Gastroesophageal sphincter (tissue), 4 donors: ENCODE data around the gene KRT78. TPM values are rescaled to one million over a fixed set of nuclear protein-coding genes. Genes with fewer than 3 reads are reported as not detected.
"Not testable (repeated sequence)": the region's sequence is repeated elsewhere in the genome, so short reads cannot be mapped to it uniquely, and the experiment has no call there.

Source experiments
- ATAC-seq: fragments of 150-250 bp; one replicate; pipeline ENCODE4 v1.9.1; 2016; ENCODE audit warnings: mild to moderate bottlenecking, moderate library complexity
- H3K27ac ChIP-seq, 4 donors: fragments of 200-600 bp; sonication (generic) in 3 of 4; 1 replicate in 3 of 4; 2 replicates in 1 of 4; pipeline ENCODE4 v1.5.1; 2016 to 2019
- H3K27me3 ChIP-seq: fragments of 200-600 bp; sonication (generic); one replicate; pipeline ENCODE4 v1.5.1; 2019
- H3K36me3 ChIP-seq, 2 donors: fragments of 200-600 bp; sonication (generic); one replicate each; pipeline ENCODE4 v1.5.1; 2019; ENCODE audit warnings: control low read depth in 1 of 2
- H3K4me1 ChIP-seq, 3 donors: fragments of 200-600 bp; sonication (generic); 1 replicate in 2 of 3; 2 replicates in 1 of 3; pipeline ENCODE4 v1.5.1; 2016 to 2019; ENCODE audit warnings: control low read depth in 2 of 3
- H3K4me3 ChIP-seq, 2 donors: fragments of 200-600 bp; sonication (generic); one replicate each; pipeline ENCODE4 v1.5.1; 2019; ENCODE audit warnings: mild to moderate bottlenecking in 1 of 2, moderate library complexity in 1 of 2
- H3K9me3 ChIP-seq, 3 donors: fragments of 200-600 bp; sonication (generic); one replicate each; pipeline ENCODE4 v1.5.1; 2017 to 2019; ENCODE audit warnings: control low read depth in 2 of 3
- CTCF ChIP-seq, 4 experiments: fragments of 200-600 bp in 2 of 4; fragments of 450-650 bp in 2 of 4; sonication (generic) in 1 of 4; IDR thresholded peaks; one replicate each; pipeline ENCODE4 v1.5.1; 2017 to 2019; ENCODE audit warnings: antibody characterized with exemption in 4 of 4, mild to moderate bottlenecking in 2 of 4, moderate library complexity in 2 of 4
- EP300 ChIP-seq: sonication (generic); formaldehyde crosslinking; IDR thresholded peaks from one replicate; pipeline ENCODE4 v1.6.1; 2017; ENCODE audit warnings: antibody characterized with exemption, mild to moderate bottlenecking
- POLR2A ChIP-seq, 2 donors: fragments of 450-650 bp; IDR thresholded peaks; one replicate each; pipeline ENCODE4 v1.6.1; 2017; ENCODE audit warnings: antibody characterized with exemption in 2 of 2, mild to moderate bottlenecking in 2 of 2, moderate library complexity in 1 of 2
- POLR2AphosphoS5 ChIP-seq: sonication (generic); formaldehyde crosslinking; IDR thresholded peaks from one replicate; pipeline ENCODE4 v1.6.1; 2017; ENCODE audit warnings: antibody characterized with exemption
- WGBS, 2 donors: methylation state at CpG; one replicate each; pipeline ENCODE4 v1.1.5; 2018; ENCODE audit warnings: low coverage in 1 of 2; 5-methylcytosine and 5-hydroxymethylcytosine counted together
- total RNA-seq, 4 donors: library from RNA; depleted of rRNA; stranded (reverse); fragments of >200 nt; gene quantifications; one replicate each; pipeline ENCODE4 v1.1.0, GENCODE V29; 2016

The KRT78 gene
- total RNA-seq, 4 donors from 2014 or later, result 0.27 to 9.5 (median 1.5) TPM

- Histone ChIP-seq H3K4me1 (peaks cover 0 to 8% (median 0%) of the 10 kb centered on the region in 3 donors), H3K9me3 (no peaks in the 10 kb centered on the region), H3K36me3 (no peaks in the 10 kb centered on the region), H3K27me3 (no peaks in the 10 kb centered on the region), H3K4me3 (no peak overlapping the region), H3K27ac (no peak overlapping the region)
- ATAC-seq, result no peak
- 75 to 81% methylated on average over 2 to 3 of the region's 3 CpGs for WGBS, 2 donors
- TF ChIP-seq POLR2AphosphoS5 (no peak), EP300 (no peak), POLR2A (IDR thresholded peaks at IDR 0.05) (no peak), CTCF (IDR thresholded peaks at IDR 0.05) (no peak)
These were observed 8.0 kb upstream of the KRT78 start for GRCh38 chr12:52856787-52857186.

GRCh38 chr12:52856077-52856476, 7.3 kb upstream of the KRT78 start:
- not testable (repeated sequence) for H3K27me3 ChIP-seq, H3K4me1 ChIP-seq, H3K4me3 ChIP-seq, H3K9me3 ChIP-seq, H3K36me3 ChIP-seq, ATAC-seq, H3K27ac ChIP-seq
- 78 to 94% methylated on average over 1 to 2 of the region's 2 CpGs for WGBS, 2 donors

GRCh38 chr12:52851787-52852186, 3.0 kb upstream of the KRT78 start:
- H3K27ac ChIP-seq, result no peak overlapping the region
- H3K4me1 ChIP-seq, result no peaks in the 10 kb centered on the region
- no peaks in the 10 kb centered on the region for H3K9me3 ChIP-seq
- no peak for ATAC-seq
- no peaks in the 10 kb centered on the region for H3K27me3 ChIP-seq
- H3K4me3 ChIP-seq, result no peak overlapping the region
- no peak for TF ChIP-seq CTCF (IDR thresholded peaks at IDR 0.05)
- TF ChIP-seq POLR2A (IDR thresholded peaks at IDR 0.05), result no peak
- no peak for TF ChIP-seq POLR2AphosphoS5
- no peak for TF ChIP-seq EP300
- no peaks in the 10 kb centered on the region for H3K36me3 ChIP-seq

- H3K27ac ChIP-seq, result no peak overlapping the region
- no peaks in the 10 kb centered on the region for H3K4me1 ChIP-seq
- no peak for ATAC-seq
- no peaks in the 10 kb centered on the region for H3K27me3 ChIP-seq
- no peaks in the 10 kb centered on the region for H3K36me3 ChIP-seq
- TF ChIP-seq CTCF (IDR thresholded peaks at IDR 0.05) (no peak), EP300 (no peak), POLR2A (IDR thresholded peaks at IDR 0.05) (no peak), POLR2AphosphoS5 (no peak)
- H3K4me3 ChIP-seq, result no peak overlapping the region
- 80 to 88% methylated on average over 2 to 3 of the region's 5 CpGs for WGBS, 2 donors
- H3K9me3 ChIP-seq, result no peaks in the 10 kb centered on the region
These were observed 1.9 kb upstream of the KRT78 start for GRCh38 chr12:52850681-52851080.

- Histone ChIP-seq H3K27me3 (no peaks in the 10 kb centered on the region), H3K36me3 (no peaks in the 10 kb centered on the region), H3K4me3 (no peak overlapping the region), H3K27ac (no peak overlapping the region), H3K4me1 (no peaks in the 10 kb centered on the region), H3K9me3 (no peaks in the 10 kb centered on the region)
- no peak for ATAC-seq
- WGBS, 2 donors, result 80 to 90% methylated on average over 2 to 3 of the region's 6 CpGs
- TF ChIP-seq POLR2AphosphoS5 (no peak), POLR2A (IDR thresholded peaks at IDR 0.05) (no peak), EP300 (no peak), CTCF (IDR thresholded peaks at IDR 0.05) (no peak)
These were observed 717 bp upstream of the KRT78 start for GRCh38 chr12:52849511-52849910.
